Loucy (cell line): ENCODE measurements around the gene TMEM178B.

ENCODE experiments used
- CTCF ChIP-seq: fragments of 200-600 bp; sonication (generic); conservative IDR thresholded peaks from 2 replicates; pipeline ENCODE4 v1.5.1; 2014; ENCODE audit warnings: mild to moderate bottlenecking, antibody characterized with exemption, low read length
- EZH2phosphoT487 ChIP-seq: fragments of 200-600 bp; IDR thresholded peaks from 2 replicates; pipeline ENCODE4 v1.6.1; 2018; ENCODE audit warnings: antibody characterized with exemption, mild to moderate bottlenecking, moderate library complexity, borderline replicate concordance

- TF ChIP-seq CTCF: no peak
- no peak for TF ChIP-seq EZH2phosphoT487
Observed at GRCh38 chr7:141166926-141167325, 93.1 kb downstream of the TMEM178B start.
